ENCODE measurements around the gene NOTCH2. TPM values are rescaled to one million over a fixed set of nuclear protein-coding genes. Genes with fewer than 3 reads are reported as not detected.

The NOTCH2 gene
- total RNA-seq, 2 donors from 2014 or later, result 71.2 to 73.0 TPM

- Mint-ChIP-seq H3K27ac (no peak overlapping the region), H3K27me3 (no peaks in the 10 kb centered on the region), H3K36me3 (ENCODE audit: low read depth) (peaks cover 20% of the 10 kb centered on the region), H3K4me3 (no peak overlapping the region), H3K4me1 (no peaks in the 10 kb centered on the region)
- H3K9me3 ChIP-seq (ENCODE audit: control insufficient read depth, low read length, poor library complexity, severe bottlenecking), result no peaks in the 10 kb centered on the region
- no peak for DNase-seq
- ATAC-seq, result no peak
Observed at GRCh38 chr1:119937198-119937597, 132.3 kb downstream of the NOTCH2 start.

DNA sequence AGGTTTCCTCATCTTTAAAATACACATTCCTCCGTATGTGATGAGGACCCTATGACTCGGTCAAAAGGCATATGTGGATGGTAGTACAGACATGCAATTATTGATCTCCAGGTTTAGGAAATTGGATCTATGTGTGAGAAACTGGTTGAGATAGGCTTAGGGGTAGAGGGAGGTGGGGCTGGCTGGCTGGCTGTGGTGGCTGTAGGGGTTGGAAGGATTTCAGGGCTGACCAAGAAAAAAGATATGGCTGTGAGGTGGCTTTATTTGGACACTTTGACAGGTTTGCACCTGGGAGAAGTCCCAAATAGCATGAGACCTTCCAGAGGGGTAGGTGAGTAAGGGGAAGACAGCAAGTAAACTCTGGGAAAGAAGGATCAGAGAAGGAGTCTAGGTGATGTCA lies 133.5 kb downstream of the NOTCH2 start:
- Mint-ChIP-seq H3K4me3 (no peak overlapping the region), H3K36me3 (ENCODE audit: low read depth) (peaks cover 20% of the 10 kb centered on the region), H3K27me3 (no peaks in the 10 kb centered on the region), H3K27ac (no peak overlapping the region), H3K4me1 (no peaks in the 10 kb centered on the region)
- DNase-seq (no peak), ATAC-seq (no peak)
- H3K9me3 ChIP-seq (ENCODE audit: control insufficient read depth, low read length, poor library complexity, severe bottlenecking), result no peaks in the 10 kb centered on the region

DNA sequence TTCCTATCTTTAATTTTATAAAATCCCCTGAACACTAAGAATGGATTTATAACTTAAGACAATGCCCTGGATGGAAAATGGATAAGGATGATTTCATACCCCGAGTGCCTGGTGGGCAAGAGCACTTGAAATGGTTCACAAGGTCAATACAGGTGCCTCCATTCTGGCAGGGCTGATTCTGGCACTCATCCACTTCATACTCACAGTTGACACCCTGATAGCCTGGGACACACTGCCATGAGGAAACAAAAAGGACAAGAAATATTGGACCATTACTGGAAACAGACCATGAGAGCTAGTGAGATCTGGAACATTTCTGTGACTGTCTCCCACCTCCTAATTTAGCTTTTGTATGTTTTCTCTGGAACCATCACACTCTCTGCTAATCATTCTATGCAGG lies 134.1 kb downstream of the NOTCH2 start:
- DNase-seq (no peak), ATAC-seq (no peak)
- no peak overlapping the region for H3K4me3 Mint-ChIP-seq
- no peaks in the 10 kb centered on the region for H3K4me1 Mint-ChIP-seq
- H3K36me3 Mint-ChIP-seq (ENCODE audit: low read depth), result peaks cover 20% of the 10 kb centered on the region
- H3K9me3 ChIP-seq (ENCODE audit: control insufficient read depth, low read length, poor library complexity, severe bottlenecking), result no peaks in the 10 kb centered on the region
- no peak overlapping the region for H3K27ac Mint-ChIP-seq
- H3K27me3 Mint-ChIP-seq, result no peaks in the 10 kb centered on the region

- no peak overlapping the region for H3K4me3 Mint-ChIP-seq
- H3K27ac Mint-ChIP-seq, result no peak overlapping the region
- H3K36me3 Mint-ChIP-seq (ENCODE audit: low read depth), result peaks cover 20% of the 10 kb centered on the region
- no peaks in the 10 kb centered on the region for H3K4me1 Mint-ChIP-seq
- H3K9me3 ChIP-seq (ENCODE audit: control insufficient read depth, low read length, poor library complexity, severe bottlenecking), result no peaks in the 10 kb centered on the region
- ATAC-seq (no peak), DNase-seq (no peak)
- H3K27me3 Mint-ChIP-seq, result no peaks in the 10 kb centered on the region
Observed at GRCh38 chr1:119933397-119933796, 136.1 kb downstream of the NOTCH2 start.

GRCh38 chr1:119929643-119930315 lies 139.7 kb downstream of the NOTCH2 start:
- H3K9me3 ChIP-seq (ENCODE audit: control insufficient read depth, low read length, poor library complexity, severe bottlenecking), result no peaks in the 10 kb centered on the region
- H3K36me3 Mint-ChIP-seq (ENCODE audit: low read depth), result peaks cover 7% of the 10 kb centered on the region
- H3K27ac Mint-ChIP-seq, result no peak overlapping the region
- no peak overlapping the region for H3K4me3 Mint-ChIP-seq
- H3K4me1 Mint-ChIP-seq, result no peaks in the 10 kb centered on the region
- DNase-seq (no peak), ATAC-seq (no peak)
- H3K27me3 Mint-ChIP-seq, result no peaks in the 10 kb centered on the region

GRCh38 chr1:119926553-119926952 lies 142.9 kb downstream of the NOTCH2 start:
- no peak for DNase-seq
- Mint-ChIP-seq H3K4me1 (no peaks in the 10 kb centered on the region), H3K4me3 (no peak overlapping the region), H3K27ac (peak overlapping the region; percentile 29), H3K36me3 (ENCODE audit: low read depth) (peaks cover 8% of the 10 kb centered on the region), H3K27me3 (no peaks in the 10 kb centered on the region)
- no peaks in the 10 kb centered on the region for H3K9me3 ChIP-seq (ENCODE audit: control insufficient read depth, low read length, poor library complexity, severe bottlenecking)
- no peak for ATAC-seq

GRCh38 chr1:119924948-119925898 lies 144.2 kb downstream of the NOTCH2 start:
- DNase-seq, result no peak
- peaks cover 12% of the 10 kb centered on the region for H3K36me3 Mint-ChIP-seq (ENCODE audit: low read depth)
- H3K4me3 Mint-ChIP-seq, result no peak overlapping the region
- no peaks in the 10 kb centered on the region for H3K9me3 ChIP-seq (ENCODE audit: control insufficient read depth, low read length, poor library complexity, severe bottlenecking)
- H3K27ac Mint-ChIP-seq, result no peak overlapping the region
- ATAC-seq, result no peak
- no peaks in the 10 kb centered on the region for H3K27me3 Mint-ChIP-seq
- no peaks in the 10 kb centered on the region for H3K4me1 Mint-ChIP-seq

DNA sequence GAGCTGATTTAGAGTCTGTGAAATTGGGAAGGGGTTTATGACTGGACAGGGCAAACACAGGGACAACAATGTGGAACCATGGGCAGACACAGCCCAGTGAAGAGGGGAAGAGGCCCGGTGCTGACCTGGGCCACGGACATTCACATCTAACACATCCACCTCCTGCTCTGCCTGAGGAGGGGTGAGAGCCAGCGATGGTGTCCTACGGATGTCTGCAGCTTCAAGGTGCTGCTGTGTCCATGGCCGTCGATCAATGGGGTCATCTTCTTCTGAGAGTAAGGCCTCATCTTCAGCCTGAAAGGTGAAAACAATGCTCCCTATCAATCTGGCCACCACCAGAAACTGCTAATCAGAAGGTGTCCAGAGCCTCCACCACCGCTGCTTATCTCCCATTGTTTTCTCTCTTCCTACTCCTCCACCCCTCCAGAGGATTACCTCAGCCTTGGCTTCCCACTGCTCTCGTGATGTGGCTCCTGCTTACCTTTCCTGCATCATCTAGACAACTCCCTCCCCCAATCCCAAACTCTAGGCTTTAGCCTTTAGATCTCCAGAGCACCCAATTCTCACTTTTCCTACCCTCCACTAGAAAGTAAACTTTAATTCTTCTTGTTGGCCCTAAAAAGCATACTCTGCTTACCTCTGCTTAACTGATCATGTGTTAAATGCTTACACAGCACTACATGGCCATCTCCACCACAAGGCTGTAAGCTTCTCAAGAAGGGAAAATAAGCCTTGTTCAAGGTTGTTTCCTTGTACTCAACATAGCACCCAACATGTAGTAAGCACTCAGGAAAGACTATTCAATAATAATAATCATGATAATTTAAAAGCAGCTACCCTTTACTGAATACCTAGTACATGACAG lies 149.1 kb downstream of the NOTCH2 start:
- ATAC-seq (no peak), DNase-seq (no peak)
- peaks cover 40% of the 10 kb centered on the region for H3K36me3 Mint-ChIP-seq (ENCODE audit: low read depth)
- H3K27ac Mint-ChIP-seq, result peak overlapping the region; percentile 27
- no peak overlapping the region for H3K4me3 Mint-ChIP-seq
- peaks cover 2% of the 10 kb centered on the region for H3K4me1 Mint-ChIP-seq
- H3K27me3 Mint-ChIP-seq, result no peaks in the 10 kb centered on the region
- no peaks in the 10 kb centered on the region for H3K9me3 ChIP-seq (ENCODE audit: control insufficient read depth, low read length, poor library complexity, severe bottlenecking)

- no peaks in the 10 kb centered on the region for H3K27me3 Mint-ChIP-seq
- H3K9me3 ChIP-seq (ENCODE audit: control insufficient read depth, low read length, poor library complexity, severe bottlenecking), result no peaks in the 10 kb centered on the region
- H3K36me3 Mint-ChIP-seq (ENCODE audit: low read depth), result peaks cover 43% of the 10 kb centered on the region
- H3K4me3 Mint-ChIP-seq, result no peak overlapping the region
- H3K27ac Mint-ChIP-seq, result no peak overlapping the region
- H3K4me1 Mint-ChIP-seq, result peaks cover 2% of the 10 kb centered on the region
- no peak for ATAC-seq
- no peak for DNase-seq
Observed at GRCh38 chr1:119919241-119919640, 150.2 kb downstream of the NOTCH2 start.

- Mint-ChIP-seq H3K27me3 (no peaks in the 10 kb centered on the region), H3K4me1 (peaks cover 5% of the 10 kb centered on the region), H3K36me3 (ENCODE audit: low read depth) (peaks cover 43% of the 10 kb centered on the region), H3K27ac (no peak overlapping the region), H3K4me3 (no peak overlapping the region)
- no peaks in the 10 kb centered on the region for H3K9me3 ChIP-seq (ENCODE audit: control insufficient read depth, low read length, poor library complexity, severe bottlenecking)
- no peak for ATAC-seq
- no peak for DNase-seq
Observed at GRCh38 chr1:119918301-119918700, 151.2 kb downstream of the NOTCH2 start.

DNA sequence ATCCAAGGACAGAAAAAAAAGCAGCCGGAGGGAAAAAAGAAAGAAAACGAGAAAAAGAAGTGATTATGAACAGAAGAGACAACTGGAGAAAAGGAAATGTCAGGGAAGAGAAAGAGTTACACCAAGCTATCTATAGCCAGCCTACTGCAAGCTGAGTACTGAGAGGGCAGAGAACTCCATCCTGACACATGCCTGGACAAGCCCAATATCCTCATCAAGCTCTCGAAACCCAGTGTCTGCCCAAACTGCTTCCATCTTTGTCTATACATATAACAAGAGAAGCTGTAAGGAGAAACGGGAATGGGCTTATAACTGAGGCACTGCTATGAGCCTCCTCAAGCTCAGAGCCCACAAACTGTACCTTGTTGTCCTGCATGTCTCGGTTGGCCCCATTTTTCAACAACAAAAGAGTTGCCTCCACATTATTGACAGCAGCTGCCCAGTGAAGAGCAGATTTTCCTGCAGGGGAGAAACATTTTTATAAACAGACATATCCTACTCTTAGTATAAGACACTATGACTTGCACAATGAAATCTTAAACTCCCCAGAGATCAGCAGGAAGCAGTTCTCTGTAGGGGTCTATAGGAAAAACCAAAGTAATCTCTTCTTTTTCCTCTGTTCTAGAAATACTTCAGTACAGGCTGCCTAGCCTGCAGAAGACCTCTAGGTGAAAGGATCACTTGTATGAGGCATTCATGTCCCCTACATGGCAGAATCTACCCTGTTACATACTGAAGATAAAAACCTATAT lies 152.0 kb downstream of the NOTCH2 start:
- Mint-ChIP-seq H3K4me1 (peaks cover 5% of the 10 kb centered on the region), H3K36me3 (ENCODE audit: low read depth) (peaks cover 42% of the 10 kb centered on the region), H3K27me3 (no peaks in the 10 kb centered on the region), H3K27ac (no peak overlapping the region), H3K4me3 (no peak overlapping the region)
- H3K9me3 ChIP-seq (ENCODE audit: control insufficient read depth, low read length, poor library complexity, severe bottlenecking), result no peaks in the 10 kb centered on the region
- DNase-seq, result no peak
- ATAC-seq, result no peak

- H3K9me3 ChIP-seq (ENCODE audit: control insufficient read depth, low read length, poor library complexity, severe bottlenecking), result no peaks in the 10 kb centered on the region
- Mint-ChIP-seq H3K4me1 (peaks cover 7% of the 10 kb centered on the region), H3K4me3 (no peak overlapping the region), H3K36me3 (ENCODE audit: low read depth) (peaks cover 40% of the 10 kb centered on the region), H3K27me3 (no peaks in the 10 kb centered on the region), H3K27ac (no peak overlapping the region)
- DNase-seq (no peak), ATAC-seq (no peak)
Observed at GRCh38 chr1:119915517-119915916, 153.9 kb downstream of the NOTCH2 start.

Data from T-helper 17 cell (primary cell).